ENCODE measurements around the gene FAT1.

GRCh38 chr4:186684889-186685309 lies 38.8 kb downstream of the FAT1 start:
- no peak for TF ChIP-seq CTCF (IDR thresholded peaks at IDR 0.05; ENCODE audit: extremely low read depth in 1 of 2, insufficient read depth in 1 of 2, low read depth in 1 of 2, low read length in 2 of 2)
- TF ChIP-seq POLR2A (IDR thresholded peaks at IDR 0.05; ENCODE audit: low read depth, low read length) = no peak
- TF ChIP-seq EZH2 (IDR thresholded peaks at IDR 0.05; ENCODE audit: borderline replicate concordance, low read depth, low read length, severe bottlenecking) = no peak
- TF ChIP-seq MYC (IDR thresholded peaks at IDR 0.05; ENCODE audit: low read depth, low read length) = no peak
- TF ChIP-seq POLR2AphosphoS5 (IDR thresholded peaks at IDR 0.05; ENCODE audit: insufficient read depth, low read depth, low read length) = no peak
